HG02973 (cell line): ENCODE data around the gene PSMD5.

ENCODE experiments used
- ATAC-seq: cut with Tn5 transposase; IDR thresholded peaks from one replicate; pipeline ENCODE4 v1.9.1; 2021; ENCODE audit warnings: moderate library complexity; ENCODE audit not compliant: unreplicated experiment

Gene PSMD5

DNA sequence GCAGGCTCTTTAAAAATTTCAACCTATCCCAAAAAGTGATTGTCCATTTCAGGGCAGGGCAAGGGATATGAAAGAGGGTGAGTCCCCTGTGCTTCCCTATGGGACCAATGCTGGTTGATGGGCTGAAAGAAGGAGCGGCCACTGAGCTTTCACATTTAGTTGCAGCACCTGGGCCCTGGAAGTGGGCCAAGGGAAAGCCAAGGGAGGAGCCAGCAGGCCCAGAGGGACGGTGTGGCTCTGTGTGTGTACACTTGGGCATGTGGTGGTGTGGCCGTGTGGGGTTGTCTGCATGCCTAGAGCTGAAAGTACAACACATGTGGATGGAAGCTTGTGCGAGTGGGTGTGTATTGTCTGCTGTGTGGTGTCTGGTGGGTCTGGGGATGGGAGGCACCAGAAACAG lies 14.0 kb upstream of the PSMD5 start:
- ATAC-seq: no peak

DNA sequence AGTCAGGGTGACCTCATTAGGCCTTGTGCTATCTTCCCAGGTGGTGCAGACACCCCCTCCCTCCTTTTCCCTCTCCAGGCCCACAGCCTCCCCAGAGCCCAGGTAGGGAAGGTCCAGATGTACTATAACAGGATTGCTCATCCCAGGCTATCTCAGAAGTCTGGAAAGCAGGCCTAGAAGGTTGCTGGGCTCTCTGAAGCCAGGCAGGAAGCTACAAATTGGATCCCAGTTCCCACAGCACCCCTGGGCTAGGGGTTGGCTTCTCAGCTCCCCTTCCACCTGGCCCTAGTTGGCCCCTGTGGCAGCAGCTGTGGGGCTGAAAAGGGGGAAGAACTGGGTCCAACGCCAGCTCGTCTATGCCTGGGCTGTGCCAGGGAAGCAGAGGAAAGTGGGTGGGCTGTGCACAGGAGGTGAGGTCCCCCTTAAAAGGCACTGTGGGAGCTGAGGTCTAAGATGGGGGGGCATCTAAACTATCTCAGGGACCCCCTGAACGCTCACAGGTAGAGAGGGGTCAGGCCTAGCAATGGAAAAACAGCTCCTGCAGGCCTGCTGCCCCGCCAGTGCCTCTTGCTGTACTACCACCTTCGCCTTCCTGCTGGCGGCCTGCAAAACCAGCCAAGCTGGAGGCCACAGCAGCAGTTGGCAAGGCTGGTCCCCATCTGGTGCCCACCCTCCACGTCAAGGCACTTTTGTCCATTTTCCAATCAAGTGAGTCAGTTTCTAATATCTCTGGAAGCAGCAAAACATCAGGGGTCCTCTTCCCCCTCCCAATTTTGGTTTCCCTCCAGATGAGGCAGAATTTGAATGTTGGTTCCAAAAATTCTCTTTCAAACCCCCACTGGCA lies 13.3 kb upstream of the PSMD5 start:
- ATAC-seq: no peak

DNA sequence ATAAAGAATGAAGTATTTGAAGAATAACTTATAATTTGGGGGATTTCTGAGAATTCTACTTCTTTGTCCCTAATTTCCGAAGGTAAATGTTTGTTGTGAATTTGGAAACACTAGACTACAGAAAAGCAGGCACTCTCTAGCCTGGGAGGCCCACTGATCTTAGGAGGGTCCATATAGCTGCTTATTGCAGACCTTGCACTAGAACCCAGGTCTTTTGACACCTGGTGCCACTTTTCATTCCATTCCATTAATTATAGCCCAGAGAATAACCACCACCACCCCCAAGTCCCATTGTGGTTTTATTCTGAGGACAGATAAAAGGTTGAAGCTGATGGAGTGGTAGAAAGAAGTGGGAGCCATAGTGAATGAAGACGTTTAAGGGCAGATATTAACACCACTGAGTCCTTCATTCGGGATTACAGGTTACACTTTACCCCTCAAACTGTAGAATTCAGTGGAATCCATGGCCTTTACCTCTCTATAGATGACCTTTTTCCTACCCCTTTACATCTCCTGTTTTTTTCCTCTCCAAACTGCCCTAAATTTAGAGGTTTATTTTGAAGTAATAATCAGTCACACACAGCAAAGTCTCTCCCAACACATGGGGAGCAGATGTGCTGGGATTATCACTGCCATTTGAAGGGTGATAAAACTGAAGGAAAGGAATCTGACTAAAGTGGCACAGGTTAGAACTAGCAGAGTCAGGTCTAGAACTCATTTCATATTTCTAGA lies 12.0 kb upstream of the PSMD5 start:
- ATAC-seq: no peak

DNA sequence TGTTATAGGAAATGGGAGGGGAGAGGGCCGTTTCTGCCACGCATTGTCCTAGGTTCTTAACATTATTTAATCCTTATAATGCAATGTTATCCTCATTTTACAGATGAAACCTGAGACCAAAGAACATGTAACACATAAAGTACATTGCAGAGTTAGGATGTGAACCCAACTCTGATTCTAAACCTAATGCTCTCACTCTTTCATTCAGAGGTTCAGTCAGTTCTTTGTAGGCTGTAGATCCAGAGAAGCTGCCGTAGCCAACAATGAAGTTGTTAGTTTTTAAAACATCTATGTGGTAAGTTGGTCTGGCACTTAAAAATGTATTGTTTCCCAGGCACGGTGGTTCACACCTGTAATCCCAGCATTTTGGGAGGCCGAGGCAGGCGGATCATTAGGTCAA lies 10.5 kb upstream of the PSMD5 start:
- no peak for ATAC-seq

DNA sequence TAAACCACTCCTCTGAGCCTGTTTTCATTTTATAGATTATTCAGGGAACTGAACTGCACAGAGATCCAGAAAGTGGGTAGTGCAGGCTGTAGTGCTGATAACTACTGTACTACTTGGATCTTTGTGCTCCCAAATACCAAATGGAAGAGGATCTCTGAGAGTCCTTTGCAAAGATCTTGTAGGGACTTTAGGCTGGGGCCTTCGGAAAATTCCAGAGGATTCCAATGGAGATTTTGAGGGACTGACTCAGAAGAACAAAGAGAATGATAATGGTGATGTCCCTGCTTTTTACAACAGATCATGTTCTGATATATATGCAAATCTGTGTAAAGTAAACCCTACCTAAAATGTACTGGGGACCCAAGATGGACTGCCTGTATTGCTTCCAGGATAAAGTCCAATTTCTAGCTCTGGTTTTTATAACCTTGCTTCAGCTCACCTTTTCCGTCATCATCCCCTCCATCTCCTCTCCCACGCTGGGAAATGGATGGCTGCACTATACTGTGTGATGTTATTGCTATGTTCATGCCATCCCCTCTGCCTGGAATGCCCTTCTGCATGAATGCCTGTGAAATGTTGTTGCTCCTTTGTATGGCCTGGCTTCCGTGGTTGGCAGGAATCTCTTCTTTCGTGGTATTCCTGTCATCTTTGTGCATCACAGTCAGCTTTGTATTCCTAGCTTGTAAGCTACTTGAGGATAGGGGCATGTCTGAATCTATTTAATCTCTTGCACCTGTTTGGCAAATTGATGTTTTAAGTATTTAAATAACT lies 9.7 kb upstream of the PSMD5 start:
- ATAC-seq: no peak

DNA sequence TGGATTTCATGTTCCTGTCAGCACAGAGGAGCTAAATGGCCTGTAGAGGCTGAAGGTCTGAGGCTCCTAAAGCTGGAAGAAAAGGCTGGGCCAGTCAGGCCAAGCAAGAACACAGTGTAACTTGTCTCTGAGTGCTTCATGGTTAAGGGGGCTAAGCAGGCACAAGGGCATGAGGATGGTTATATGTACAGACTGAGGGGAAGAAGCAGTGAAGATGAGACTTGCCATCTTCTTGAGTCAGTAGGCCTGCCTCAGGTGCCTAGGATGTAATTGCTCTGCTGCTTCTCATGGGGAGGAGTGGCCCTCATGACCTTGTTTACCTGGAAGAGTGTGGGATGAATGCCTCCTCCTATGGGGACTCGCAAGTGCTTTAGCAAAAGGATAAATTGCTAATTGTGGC lies 8.7 kb upstream of the PSMD5 start:
- no peak for ATAC-seq

DNA sequence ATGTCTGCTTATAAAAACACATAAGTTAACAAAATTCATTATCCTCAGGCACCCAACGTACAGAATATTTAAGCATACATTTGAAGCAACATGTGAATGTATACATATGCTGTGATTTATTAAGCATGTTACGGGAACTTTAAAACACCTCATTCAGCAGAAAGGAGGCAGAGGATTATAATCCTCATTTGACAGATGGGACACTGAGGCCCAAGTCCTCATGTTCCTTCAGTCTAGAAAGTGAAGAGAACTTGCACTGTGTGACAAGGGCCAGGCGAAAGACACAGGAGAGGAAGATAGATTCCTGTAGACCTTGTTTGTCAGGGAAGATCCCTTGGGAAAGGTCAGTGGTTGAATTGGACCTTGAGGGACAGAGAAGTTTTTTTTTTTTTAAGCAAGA lies 7.6 kb upstream of the PSMD5 start:
- ATAC-seq: no peak

DNA sequence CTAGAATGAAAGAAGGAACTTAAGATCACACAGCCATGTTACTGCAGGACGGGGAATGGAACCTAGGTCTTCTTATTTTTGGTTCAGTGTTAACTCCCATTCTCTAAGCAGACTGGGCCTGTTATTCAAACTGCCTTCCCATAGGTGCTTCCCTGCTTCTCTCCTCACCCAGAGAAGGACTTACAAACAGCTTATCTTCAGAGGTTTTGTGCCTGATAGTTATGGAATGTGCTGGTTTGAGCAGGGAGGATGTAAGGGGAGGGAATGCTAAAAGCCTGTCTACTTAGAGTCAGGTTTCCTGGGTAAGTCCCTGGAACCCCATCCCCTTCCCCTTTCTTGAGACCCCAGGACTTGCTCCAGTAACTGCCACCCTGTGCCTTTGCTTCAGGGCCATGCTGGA lies 4.2 kb upstream of the PSMD5 start:
- no peak for ATAC-seq

DNA sequence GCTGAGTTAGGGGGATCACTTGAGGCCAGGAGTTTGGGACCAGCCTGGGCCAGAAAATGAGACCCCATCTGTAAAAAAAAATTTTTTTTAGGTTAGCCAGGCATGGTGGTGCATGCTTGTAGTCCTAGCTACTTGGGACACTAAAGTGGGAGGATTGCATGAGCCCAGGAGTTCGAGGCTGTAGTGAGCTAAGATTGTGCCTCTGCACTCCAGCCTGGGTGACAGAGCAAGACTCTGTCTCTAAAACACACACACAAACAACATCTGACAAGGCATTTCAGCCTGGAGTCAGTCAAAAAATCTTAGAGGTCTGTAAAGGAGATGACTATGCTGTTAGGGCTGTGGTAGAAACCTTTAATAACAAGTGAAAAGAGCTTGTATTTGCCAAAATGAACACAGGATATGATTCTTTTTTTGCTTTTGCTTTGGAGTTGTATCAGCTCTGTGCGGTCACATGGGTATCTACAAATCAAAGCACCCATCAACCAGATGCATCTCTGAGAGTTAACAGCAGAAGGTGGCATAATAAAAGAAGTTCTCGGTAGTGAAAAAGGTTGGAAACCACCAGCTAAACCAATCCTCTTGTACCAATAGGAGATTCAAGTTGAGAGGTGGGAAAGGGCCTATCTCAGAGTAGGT lies 3.6 kb upstream of the PSMD5 start:
- no peak for ATAC-seq

DNA sequence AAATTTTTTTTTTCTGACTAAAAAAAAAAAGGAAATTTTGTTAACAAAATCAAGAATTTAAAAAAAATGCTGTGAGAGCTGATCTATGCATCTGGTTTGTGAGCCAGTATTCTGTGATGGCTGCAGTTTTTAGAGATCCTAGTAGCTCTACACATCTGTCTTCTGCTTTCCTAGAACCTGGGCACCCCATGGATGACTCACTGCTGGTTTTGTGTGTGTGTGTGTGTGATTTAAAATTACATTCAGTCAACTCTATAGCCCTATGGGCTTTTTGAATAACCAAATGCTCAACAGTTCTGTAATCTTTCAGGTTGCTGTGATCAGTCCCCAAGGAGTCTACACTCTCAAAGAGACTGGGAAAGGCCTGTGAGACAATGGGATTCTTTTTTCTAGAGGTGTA lies 2.5 kb upstream of the PSMD5 start:
- ATAC-seq: no peak

DNA sequence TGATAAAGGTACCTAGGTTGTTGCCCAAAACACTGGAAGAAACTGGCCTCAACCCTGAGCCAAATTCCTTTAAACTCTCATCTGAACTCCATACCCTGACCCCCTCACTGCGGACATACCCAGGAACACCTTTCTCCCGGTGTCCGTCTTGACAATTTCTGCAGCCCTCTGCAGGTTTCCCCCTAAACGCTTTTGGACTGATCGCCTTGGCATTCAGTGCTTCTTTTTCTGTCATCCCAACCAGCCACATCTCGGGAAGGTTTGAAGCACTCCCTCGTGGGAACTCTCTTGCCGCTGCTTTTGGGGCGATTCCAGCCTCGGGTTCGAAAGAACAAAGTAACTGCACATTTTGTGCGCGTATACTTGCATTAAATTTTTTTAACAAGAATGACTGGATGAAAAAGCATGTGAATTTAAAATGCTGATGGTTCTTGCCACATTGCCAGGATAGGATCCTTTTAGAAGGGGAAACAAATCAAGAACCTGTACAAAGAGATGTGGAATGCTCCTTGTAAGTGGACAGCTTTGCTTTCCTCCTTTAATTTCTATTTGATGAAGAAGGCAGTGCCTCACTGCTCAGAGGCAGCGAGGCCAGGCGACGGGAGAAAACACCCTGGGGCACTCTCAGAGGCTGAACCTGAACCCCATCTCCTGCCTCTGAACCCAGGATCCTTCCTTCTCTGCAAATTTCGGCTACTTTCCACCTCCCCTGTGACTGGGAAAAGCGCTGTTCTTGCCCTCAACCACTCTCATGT lies 615 bp downstream of the PSMD5 start:
- no peak for ATAC-seq

DNA sequence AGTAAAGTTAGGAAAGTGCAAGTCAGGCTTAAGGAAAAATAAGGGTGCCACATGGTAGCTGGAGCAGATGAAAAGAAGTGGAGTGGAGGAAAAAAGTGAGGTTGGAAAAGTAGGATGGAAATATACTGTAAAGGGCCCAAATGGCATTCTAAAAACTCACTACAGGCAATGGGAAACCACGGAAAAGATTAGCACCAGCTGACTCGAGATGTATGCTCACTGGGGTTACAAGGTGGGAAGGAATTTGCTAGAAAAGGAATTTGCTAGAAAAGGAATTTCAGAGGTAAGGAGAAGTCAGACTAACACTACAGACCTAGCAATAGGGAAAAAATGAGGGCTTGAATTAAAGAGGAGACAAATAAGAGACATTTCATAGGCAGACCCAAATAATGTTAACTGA lies 3.6 kb downstream of the PSMD5 start:
- ATAC-seq: no peak

DNA sequence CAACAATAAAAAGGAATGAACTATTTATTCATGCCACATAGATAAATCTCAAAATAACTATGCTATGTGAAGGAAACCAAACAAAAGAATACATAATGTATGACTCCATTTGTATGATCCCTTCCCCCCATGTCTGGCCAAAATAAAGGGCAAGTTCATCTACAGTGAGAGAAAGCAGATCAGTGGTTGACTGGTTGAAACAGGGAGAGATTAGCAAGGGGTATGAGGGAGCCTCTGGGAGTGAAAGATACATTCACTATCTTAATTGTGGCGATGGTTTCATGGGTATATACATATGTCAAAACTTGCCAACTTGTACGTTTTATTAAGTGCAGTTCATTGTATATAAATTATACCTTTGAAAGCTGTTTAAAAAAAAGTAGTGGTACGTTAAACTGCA lies 4.8 kb downstream of the PSMD5 start:
- ATAC-seq: no peak

DNA sequence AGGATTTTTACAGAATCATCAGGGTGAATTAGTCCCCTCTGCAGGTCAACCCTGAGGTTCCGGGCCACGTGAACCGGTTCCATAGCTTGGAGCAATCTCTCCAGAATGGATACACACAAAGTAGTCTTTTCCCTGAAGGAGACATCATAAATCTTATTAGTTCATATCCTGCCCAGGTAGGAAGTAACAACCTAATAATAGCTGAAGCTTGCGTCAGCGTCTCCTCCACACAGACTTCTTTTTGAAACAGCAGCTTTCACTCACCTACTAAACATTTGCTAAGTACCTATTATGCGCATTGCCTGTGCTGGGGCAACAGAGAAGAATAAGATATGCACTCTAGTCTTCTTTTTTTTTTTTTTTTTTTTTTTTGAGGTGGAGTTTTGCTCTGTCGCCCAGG lies 9.4 kb downstream of the PSMD5 start:
- no peak for ATAC-seq

DNA sequence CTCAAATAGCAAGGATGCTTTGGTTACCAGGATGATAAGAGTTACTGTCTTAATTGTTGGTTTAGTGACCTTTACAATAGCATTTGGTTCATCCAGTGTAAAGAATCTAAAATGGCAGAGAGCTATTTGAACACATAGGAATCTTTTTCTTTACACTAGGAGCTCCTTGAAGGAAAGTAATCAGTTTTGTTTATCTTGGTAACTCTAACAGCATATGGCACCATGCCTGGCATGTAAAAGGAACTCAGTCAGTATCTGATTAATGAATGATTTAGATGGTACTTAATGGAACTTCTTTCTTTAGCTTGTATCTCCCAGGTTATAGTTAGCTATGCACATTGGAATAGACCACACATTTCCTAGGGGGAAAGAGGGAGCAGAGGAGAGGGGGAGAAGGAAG lies 9.9 kb downstream of the PSMD5 start:
- no peak for ATAC-seq

DNA sequence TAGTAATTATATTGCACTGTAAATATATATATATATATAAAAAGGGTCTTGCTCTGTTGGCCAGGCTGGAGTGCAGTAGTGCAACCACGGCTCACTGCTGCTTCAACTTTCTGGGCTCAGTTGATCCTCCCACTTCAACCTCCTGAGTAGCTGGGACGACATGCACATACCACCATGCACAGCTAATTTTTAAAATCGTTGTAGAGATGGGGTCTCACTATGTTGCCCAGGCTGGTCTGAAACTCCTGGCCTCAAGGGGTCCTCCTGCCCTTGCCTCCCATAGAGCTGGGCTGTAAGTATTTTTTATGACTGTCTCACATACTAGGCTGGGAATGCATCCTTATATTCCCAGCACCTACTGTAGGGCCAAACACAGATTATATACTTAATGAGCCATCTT lies 11.9 kb downstream of the PSMD5 start:
- no peak for ATAC-seq

DNA sequence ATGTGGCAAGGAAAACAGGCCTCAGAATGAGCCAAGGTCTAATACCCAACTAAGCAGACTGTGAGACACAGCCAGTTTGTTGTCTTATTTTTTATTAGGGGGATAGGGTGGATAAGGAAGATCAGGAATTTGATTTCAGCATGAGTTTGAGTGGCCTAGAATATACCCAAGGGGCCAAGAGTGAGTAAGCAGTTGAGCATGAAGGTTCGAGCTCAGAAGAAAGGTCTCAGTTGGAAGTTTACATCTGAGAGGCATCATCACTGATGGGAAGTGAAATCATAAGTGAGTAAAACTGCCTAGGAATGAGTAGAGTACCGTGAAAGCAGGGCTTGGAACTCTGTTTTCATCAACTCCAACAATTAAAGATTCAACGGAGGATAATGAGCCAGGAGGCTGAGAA lies 12.6 kb downstream of the PSMD5 start:
- no peak for ATAC-seq

DNA sequence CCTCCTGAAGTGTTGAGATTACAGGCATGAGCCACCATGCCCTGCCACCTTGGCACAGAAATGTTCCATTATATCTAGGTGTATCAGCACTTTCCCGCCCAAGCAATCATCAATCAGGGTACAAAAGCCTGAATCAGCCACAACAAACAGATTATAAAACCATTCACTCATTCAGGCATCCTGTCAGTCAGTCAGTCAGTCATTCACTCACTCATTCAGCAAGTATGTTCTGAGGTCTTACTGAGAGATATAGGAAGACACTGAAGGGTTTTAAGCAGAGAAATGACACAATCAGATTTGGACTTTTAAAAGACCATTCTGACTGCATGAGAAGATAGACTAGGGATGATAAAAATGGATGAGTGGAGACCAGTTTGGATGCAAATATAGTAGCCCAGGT lies 13.1 kb downstream of the PSMD5 start:
- no peak for ATAC-seq

DNA sequence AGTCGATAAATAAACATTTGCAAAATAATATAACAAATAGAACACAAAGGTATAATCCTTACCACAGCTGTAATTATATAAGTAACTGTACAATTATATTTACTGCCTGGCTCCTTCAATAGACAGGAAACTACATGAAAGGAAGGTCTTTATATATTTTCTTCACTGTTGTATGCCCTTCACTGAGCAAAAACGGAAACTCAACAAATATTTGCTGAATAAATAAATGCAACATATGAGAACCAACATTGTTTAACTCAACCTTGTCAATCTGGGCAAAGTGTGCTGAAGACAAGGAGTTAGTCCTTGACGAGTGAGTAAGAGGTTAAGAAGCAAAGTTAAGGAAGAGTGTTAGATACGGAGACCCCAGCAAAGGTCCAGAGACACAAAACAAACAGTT lies 22.6 kb downstream of the PSMD5 start:
- ATAC-seq: no peak

DNA sequence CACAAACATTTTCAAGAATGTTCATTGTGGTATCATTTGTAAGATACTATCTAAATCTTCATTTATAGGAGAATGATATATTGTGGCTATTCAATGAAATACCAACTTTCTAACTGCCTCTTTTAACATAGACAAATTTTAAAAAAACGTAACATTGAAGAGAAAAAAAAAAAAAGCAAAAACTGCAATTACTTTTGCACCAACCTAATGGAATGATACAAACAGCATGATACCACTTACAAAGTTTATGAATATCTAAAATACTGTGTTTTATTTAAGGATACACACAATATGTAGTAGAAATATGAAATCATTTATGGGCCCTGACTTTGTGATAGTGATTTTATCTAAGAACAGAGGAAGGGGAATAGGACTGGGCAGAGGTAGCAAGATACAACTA lies 24.1 kb downstream of the PSMD5 start:
- no peak for ATAC-seq

DNA sequence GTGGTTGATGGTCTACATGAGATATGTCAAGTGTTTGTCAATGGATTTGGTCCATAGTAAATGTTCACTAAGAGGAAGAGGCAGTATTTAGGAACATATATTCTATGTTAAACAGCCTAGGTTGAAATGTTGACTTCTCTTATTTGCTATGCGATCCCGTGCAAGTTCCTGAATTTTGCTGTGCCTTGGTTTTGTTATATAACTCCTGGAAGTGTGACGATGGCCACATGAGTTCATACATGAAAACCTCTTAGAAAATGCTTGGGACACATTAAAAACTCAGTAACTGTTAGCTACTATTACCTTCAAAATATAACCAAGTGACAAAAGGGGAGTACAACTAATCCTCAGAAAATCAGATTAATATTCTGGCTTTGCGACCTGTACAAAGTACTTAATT lies 27.6 kb downstream of the PSMD5 start:
- no peak for ATAC-seq
